Stimulated activated CD4-positive, alpha-beta T cell treated with anti-CD3 and anti-CD28 coated beads, TNF-alpha, amount 100 ng/mL, for 4 hours (primary cell): ENCODE data around the gene TRPV2.
"Not testable (repeated sequence)": the region's sequence is repeated elsewhere in the genome, so short reads cannot be mapped to it uniquely, and the experiment has no call there.

Source experiments
- DNase-seq, 3 experiments: peaks; one replicate each; pipeline ENCODE4 v3.0.0-alpha.2; 2020; ENCODE audit warnings: low read depth in 3 of 3

Gene TRPV2, protein sequence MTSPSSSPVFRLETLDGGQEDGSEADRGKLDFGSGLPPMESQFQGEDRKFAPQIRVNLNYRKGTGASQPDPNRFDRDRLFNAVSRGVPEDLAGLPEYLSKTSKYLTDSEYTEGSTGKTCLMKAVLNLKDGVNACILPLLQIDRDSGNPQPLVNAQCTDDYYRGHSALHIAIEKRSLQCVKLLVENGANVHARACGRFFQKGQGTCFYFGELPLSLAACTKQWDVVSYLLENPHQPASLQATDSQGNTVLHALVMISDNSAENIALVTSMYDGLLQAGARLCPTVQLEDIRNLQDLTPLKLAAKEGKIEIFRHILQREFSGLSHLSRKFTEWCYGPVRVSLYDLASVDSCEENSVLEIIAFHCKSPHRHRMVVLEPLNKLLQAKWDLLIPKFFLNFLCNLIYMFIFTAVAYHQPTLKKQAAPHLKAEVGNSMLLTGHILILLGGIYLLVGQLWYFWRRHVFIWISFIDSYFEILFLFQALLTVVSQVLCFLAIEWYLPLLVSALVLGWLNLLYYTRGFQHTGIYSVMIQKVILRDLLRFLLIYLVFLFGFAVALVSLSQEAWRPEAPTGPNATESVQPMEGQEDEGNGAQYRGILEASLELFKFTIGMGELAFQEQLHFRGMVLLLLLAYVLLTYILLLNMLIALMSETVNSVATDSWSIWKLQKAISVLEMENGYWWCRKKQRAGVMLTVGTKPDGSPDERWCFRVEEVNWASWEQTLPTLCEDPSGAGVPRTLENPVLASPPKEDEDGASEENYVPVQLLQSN

DNA sequence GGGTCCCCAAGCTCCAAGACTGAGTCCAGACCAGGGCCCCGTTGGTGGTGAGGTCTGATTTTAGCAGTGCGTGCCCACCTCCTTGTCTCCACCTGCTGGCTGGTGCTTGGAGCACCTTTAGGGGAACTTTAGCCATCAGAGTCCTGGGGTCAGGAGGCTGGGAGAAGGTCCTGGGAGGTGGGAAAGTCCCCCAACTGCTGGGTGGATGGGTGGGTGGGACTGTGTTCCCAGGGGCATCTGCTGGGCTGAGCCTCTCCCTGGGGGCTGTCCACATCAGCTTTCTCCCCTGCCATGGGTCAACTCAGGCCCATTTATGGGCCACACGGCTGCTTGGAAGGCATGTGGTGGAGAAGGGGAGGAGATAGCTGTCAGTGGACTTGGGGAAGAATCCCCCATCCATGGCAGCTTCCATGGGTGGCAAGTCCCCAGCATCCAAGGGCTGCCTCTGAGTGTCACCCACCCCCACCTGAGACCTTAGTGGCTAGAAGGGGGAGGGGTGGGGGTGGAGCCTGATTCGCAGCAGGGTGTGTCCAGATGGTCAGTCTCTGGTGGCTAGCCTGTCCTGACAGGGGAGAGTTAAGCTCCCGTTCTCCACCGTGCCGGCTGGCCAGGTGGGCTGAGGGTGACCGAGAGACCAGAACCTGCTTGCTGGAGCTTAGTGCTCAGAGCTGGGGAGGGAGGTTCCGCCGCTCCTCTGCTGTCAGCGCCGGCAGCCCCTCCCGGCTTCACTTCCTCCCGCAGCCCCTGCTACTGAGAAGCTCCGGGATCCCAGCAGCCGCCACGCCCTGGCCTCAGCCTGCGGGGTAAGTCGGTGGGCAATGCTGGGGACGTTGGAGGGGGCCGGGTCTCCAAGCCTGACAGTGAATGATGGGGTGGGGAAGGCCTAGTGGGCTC lies at the start of gene TRPV2:
TSS of gene TRPV2 (plus strand) at position 541 of the 894 bp plus-strand sequence. CDS start 2,098 bp downstream, outside the sequence.
- no peak for DNase-seq

DNA sequence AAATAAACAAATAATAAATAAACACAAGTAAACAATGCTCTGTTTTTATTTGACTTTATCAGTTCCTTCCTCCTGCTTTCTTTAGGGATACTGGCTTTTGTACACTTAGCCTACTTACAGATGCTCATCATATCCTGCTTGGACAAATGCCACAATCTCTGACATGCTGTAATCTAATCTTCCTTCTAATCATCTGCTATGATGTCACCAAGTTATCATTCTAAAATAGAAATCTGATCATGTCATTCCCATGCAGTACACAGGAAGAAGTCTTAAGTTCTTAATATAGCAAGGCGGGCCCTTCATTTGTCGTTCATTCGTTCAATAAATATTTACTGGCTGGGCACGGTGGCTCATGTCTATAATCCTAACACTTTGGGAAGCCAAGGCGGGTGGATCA lies 43.6 kb upstream of the TRPV2 start:
- no peak for DNase-seq

DNA sequence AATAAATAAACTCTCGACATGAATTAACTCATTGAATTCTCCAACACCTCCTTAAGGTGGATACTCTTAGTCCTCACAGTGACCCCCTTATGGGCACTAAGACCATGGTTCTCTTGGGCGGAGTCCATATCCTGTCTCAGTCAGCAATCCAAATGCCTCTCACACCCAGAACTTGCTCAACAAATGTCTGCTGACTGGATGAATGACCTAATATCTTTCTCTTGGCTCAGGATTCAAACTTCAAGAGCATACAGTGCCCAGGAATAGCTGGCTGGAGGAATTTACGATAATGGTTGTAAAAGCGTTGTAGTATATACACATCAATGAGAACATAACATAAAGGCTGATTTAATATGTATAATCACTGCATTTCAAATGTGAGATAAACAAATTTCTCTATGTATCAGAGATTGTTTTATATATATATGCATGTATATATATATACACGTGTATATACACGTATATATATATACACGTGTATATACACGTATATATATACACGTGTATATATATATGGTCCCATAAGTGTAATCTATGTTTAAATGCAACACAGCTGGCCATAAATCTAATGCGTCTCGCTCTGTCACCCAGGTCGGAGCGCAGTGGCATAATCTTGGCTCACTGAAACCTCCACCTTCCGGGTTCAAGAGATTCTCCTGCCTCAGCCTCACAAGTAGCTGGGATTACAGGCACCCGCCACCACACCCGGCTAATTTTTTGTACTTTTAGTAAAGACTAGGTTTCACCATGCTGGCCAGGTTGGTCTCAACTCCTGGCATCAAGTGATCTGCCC lies 41.0 kb upstream of the TRPV2 start:
- DNase-seq = no peak

DNA sequence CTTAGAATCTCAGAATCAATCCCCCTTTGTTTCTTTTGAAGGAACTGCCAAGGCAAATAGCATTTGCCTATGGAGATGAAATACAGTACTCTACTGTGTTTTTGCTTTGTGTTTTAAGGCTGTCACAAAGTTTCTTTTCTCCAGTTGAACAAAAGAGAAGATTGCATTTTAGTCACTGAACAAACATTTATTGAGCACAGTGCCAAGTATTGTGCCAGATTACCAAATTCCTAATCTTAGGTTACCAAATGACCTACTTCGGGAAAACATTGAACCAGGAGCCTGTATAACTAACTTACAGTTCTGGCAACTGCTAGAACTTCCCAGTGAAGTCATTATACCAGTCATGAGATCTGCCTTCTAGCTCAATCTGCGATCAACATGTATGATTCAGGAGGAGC lies 37.4 kb upstream of the TRPV2 start:
- no peak for DNase-seq

DNA sequence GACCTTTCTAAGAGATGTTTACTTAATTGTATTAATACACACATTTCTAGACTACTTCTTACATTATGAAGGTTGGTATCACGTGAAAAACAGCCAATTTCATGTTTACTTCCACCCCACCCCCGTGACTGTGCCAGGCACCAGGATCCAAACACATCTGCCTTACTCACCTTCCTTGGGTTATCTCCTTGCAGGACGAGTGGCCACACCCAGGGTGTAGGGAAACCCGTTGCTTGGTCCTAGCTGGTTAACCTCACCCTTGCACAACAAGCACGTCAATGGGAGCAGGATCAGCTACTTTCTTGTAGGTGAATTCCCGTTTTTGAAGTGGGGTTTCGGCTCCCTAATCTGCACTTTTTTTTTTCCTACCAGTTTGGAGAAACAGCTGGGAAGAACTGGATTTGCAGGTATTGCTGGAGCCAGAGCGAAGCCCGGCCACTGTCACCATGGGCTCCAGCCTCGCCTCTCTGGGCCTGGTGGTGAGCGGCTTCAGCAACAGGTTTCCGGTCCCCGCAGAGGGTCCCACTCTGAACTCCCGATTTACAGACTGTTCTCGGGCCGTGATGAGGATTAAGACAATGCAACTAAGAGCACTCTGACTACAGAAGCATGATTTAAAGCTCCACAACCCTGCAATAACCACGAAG lies 36.6 kb upstream of the TRPV2 start:
- DNase-seq = no peak

DNA sequence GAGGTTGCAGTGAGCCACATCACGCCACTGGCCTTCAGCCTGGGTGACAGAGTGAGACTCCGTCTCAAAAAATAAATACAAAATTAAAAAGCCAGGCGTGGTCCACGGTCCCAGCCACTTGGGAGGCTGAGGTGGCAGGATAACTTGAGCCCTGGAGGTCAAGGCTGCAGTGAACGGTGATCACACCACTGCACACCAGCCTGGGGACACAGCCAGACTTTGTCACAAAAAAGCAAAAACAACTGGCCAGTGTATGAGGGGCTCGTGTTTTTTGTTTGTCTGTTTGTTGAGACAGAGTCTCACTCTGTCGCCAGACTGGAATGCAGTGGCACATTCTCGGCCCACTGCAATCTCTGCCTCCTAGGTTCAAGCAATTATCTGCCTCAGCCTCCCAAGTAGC lies 35.7 kb upstream of the TRPV2 start:
- no peak for DNase-seq

DNA sequence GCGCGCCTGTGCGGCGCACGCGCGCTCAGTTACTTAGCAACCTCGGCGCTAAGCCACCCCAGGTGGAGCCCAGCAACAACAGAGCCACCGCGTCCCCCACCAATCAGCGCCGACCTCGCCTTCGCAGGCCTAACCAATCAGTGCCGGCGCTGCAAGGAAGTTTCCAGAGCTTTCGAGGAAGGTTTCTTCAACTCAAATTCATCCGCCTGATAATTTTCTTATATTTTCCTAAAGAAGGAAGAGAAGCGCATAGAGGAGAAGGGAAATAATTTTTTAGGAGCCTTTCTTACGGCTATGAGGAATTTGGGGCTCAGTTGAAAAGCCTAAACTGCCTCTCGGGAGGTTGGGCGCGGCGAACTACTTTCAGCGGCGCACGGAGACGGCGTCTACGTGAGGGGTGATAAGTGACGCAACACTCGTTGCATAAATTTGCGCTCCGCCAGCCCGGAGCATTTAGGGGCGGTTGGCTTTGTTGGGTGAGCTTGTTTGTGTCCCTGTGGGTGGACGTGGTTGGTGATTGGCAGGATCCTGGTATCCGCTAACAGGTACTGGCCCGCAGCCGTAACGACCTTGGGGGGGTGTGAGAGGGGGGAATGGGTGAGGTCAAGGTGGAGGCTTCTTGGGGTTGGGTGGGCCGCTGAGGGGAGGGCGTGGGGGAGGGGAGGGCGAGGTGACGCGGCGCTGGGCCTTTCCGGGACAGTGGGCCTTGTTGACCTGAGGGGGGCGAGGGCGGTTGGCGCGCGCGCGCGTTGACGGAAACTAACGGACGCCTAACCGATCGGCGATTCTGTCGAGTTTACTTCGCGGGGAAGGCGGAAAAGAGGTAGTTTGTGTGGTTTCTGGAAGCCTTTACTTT lies 34.5 kb upstream of the TRPV2 start, which contains the start of gene UBB:
TSS of gene UBB (plus strand) at position 452 of the 856 bp plus-strand sequence. CDS start 817 bp downstream, outside the sequence.
- DNase-seq = peak; percentile 79 to 93 (median 87)

DNA sequence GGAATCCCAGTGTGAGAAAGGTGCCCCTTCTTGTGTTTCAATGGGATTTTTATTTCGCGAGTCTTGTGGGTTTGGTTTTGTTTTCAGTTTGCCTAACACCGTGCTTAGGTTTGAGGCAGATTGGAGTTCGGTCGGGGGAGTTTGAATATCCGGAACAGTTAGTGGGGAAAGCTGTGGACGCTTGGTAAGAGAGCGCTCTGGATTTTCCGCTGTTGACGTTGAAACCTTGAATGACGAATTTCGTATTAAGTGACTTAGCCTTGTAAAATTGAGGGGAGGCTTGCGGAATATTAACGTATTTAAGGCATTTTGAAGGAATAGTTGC lies 33.9 kb upstream of the TRPV2 start:
- peak in 1 of 3 experiments; percentile 20 for DNase-seq

DNA sequence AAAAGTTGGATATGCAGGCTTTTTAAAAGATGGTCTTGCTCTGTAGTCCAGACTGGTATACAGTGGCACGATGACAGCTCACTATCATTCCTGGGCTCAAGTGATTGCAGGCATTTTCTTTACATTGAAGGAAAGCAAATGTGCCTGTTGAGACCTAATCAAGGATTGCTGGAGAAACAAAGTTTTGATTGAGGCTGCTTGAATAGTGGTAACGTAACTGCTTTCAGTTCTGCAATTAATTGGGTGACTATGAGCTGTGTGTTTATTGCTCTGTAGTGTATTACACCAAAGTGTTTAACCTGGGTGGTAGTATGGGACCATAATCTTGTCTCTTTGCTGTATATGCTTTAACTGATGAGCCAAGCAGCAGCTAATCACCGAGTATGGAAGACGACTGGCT lies 32.2 kb upstream of the TRPV2 start:
- DNase-seq = no peak

DNA sequence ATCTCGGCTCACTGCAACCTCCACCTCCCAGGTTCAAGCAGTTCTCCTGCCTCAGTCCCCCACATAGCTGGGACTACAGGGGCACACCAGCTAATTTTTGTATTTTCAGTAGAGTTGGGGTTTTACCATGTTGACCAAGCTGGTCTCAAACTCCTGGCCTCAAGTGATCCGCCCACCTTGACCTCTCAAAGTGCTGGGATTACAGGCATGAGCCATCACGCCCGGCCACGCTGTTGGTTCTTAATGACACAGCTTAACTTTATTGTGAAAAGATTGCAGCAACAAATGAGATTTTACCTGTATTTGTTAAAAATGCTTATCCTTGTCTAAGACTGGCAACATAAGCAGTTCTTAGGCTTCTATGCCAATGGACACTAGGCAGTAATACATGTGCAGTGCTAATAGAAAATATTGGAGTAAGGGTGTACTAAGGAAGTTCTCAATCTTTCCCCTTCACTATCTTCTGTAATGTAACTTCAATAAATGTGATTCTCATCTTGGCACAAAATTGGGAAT lies 31.5 kb upstream of the TRPV2 start:
- DNase-seq = no peak

DNA sequence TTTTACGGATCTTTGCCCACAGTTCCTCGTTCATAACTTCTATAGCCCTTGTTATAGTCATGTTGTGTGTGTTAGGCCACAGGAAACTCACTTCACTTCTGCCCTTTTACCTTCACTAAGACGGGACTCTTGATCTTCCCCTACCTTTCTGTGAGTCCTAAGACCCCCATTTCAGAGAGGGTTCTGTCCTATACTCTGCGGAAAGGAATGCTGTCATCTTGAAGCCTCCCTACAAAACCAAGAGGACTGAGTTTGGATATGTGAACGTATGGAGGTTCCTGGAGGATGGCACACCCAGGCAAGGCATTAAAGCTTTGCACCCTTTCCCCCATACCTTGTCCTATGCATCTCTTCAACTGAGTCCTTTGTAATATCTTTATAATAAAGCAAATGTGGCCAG lies 30.8 kb upstream of the TRPV2 start:
- no peak for DNase-seq

DNA sequence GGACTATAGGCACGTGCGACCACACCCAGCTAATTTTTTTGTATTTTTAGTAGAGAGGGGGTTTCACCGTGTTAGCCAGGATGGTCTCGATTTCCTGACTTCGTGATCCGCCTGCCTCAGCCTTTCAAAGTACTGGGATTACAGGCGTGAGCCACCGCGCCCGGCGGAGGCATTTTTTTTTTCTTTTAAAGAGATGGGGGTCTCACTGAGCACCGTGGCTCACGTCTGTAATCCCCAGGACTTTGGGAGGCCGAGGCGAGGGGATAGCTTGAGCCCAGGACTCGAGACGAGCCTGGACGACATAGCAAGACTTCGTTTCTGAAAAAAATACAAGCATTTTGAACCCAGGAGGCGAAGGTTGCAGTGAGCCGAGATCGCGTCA lies 29.3 kb upstream of the TRPV2 start:
- DNase-seq = not testable (repeated sequence)

DNA sequence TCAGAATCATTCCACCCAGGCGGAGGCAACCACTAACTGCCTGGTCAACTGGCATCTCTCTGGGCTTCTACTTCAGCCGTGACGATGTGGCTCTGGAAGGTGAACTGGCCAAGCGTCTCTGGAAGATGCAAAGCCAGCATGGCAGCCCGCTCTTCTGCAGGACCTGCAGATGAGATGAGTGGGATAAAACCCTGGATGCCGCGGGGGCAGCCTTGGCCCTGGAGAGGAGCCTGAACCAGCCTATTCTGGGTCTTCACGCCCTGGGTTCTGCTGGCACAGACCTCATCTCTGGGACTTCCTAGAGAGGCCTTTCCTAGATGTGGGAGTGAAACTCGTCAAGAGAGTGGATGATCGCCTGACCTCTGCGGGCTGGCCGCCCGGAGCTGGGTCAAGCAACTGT lies 23.9 kb upstream of the TRPV2 start:
- DNase-seq = no peak

DNA sequence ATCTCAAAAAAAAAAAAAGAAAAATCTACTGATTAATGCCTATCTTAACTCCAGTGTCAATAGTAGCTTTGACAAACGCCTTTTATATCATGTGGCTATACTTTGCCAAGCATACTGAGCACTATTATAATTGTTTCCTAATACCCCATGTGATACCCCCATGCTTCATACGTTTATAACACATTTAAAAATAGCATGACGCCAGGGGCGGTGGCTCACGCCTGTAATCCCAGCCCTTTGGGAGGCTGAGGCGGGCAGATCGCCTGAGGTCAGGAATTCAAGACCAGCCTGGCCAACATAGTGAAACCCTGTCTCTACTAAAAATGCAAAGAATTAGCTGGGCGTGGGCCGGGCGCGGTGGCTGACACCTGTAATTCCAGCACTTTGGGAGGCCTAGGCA lies 22.9 kb upstream of the TRPV2 start:
- not testable (repeated sequence) for DNase-seq

DNA sequence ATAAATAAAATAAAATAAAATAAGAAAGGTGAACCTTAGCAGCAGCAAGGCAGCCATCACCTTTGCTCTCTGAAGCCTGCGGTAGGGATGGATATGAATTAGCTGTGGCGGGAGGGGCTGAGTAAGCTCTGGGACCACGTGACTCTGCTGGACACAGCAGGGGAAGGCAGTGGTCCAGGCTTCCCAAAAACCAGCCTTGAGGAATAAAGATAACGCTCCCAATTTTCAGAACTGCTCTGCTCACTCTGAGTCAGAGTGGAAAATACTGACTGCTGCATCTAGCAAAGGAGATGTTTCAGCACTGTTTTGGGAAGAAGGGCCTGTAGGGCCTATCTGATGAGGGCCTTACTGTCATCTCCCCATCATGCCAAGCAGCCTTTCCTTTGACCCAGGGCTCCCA lies 19.5 kb upstream of the TRPV2 start:
- not testable (repeated sequence) for DNase-seq

DNA sequence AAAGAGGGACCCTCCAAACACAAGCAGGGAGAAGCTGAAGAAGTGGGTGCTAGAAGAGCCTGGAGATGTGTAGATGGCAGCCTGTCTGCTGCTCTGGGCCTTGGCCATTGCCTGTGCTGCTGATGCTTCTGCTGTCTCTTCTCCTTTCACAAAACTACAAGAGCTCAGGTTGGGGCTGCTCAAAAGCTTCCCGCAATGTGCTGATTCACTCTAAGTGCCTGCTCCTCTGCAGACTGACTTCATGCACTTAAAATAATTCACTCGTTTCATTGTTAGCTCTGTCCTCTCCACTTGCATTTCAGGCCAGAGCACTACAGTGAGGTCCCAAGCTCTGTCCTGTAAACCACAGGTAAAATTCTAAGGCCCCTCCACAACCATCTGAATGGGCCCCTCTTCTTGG lies 18.7 kb upstream of the TRPV2 start:
- DNase-seq = not testable (repeated sequence)

DNA sequence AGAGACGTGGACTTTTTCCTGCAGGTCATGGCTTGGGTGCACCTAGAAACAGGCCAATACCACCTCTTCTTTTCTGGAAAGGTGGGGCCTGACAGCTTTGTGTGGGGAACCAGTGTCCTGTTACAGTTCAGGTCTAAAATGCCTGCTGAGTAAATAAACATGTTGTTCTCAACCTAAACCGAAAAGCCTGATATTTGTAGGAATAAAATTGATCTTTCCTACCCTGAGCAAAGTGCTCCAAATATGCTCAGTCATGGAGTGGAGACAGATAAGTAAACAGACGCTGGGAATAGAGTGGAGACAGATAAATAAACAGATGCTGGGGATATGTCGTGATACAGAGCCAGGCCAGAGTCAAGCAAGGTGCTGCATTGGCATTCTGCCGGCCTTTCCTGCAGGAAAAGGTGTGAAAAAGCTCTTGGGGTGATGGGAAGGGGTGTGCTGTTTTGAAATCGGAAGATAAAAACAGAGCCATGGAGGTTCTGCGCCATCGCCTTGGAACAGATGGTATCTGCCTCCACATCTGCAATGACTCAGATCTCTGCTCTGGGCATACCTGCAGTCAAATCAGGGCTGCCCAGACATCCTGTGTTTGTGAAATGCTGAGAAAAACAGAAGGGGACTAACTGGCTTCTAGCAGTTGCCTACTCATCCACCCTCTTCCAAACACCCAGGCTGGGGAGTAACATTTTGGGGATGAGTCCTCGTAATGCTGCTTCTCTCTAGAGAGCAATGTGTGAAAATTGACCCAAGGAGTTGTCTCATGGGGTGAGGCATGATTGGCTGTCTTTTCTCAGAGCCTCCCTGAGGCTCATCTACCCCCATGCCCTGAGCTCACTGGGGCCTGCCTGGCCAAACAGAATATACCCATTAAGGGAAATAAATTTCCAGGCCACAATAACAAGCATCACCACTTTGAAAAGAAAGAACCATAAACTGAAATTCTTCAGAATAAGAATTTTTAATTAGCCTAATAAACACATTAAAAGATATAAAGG lies 16.8 kb upstream of the TRPV2 start:
- DNase-seq = no peak

DNA sequence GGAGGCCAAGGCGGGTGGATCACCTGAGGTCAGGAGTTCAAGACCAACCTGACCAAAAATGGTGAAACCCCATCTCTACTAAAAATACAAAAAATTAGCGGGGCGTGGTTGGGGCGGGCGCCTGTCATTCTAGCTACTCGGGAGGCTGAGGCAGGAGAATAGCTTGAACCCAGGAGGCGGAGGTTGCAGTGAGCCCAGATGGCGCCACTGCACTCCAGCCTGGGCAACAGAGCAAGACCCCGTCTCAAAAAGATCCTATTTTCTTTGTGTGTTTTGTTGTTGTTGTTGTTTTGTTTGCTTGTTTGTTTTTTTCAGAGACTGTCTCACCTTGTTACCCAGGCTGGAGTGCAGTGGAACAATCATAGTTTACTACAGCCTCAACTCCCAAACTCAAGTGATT lies 11.5 kb upstream of the TRPV2 start:
- not testable (repeated sequence) for DNase-seq
